GM19372 (cell line): Measurements from ENCODE around the gene PKD1L1.
A peak's percentile ranks its signal among the peaks of the same experiment; 100 is the strongest.
"Not testable (repeated sequence)": the region's sequence is repeated elsewhere in the genome, so short reads cannot be mapped to it uniquely, and the experiment has no call there.

Source experiments
- ATAC-seq: cut with Tn5 transposase; IDR thresholded peaks from one replicate; pipeline ENCODE4 v1.9.1; 2021; ENCODE audit warnings: mild to moderate bottlenecking, low read depth, moderate library complexity; ENCODE audit not compliant: unreplicated experiment

Gene PKD1L1, protein sequence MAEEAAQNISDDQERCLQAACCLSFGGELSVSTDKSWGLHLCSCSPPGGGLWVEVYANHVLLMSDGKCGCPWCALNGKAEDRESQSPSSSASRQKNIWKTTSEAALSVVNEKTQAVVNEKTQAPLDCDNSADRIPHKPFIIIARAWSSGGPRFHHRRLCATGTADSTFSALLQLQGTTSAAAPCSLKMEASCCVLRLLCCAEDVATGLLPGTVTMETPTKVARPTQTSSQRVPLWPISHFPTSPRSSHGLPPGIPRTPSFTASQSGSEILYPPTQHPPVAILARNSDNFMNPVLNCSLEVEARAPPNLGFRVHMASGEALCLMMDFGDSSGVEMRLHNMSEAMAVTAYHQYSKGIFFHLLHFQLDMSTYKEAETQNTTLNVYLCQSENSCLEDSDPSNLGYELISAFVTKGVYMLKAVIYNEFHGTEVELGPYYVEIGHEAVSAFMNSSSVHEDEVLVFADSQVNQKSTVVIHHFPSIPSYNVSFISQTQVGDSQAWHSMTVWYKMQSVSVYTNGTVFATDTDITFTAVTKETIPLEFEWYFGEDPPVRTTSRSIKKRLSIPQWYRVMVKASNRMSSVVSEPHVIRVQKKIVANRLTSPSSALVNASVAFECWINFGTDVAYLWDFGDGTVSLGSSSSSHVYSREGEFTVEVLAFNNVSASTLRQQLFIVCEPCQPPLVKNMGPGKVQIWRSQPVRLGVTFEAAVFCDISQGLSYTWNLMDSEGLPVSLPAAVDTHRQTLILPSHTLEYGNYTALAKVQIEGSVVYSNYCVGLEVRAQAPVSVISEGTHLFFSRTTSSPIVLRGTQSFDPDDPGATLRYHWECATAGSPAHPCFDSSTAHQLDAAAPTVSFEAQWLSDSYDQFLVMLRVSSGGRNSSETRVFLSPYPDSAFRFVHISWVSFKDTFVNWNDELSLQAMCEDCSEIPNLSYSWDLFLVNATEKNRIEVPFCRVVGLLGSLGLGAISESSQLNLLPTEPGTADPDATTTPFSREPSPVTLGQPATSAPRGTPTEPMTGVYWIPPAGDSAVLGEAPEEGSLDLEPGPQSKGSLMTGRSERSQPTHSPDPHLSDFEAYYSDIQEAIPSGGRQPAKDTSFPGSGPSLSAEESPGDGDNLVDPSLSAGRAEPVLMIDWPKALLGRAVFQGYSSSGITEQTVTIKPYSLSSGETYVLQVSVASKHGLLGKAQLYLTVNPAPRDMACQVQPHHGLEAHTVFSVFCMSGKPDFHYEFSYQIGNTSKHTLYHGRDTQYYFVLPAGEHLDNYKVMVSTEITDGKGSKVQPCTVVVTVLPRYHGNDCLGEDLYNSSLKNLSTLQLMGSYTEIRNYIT (N-terminal part only)

DNA sequence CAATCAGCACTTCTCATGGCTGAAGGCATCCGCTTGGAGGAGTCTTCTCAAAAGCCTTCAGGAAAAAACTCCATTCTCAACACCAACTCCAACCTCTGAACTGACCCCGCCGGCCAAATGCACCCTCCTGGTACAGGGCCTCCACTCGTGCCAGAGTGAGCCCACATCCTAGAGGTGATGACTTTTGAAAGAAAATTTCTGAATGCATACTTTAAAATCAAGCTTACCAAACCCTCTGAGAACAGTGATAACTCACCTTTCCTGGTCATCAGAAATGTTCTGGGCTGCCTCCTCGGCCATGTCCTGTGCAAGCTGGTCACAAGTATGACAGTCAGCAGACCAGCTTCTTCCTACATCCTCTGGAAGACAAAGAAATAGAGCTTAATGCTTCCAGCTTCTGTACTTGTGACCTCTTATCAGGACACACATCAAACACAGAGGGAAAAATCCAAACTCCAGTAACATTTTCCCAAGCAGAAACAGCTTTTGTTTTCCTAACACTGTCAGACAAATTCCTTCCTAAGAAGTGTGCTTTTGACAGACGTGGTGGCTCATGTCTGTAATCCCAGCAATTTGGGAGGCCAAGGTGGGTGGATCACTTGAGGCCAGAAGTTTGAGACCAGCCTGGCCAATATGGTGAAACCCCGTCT lies at the start of gene PKD1L1:
Gene PKD1L1, minus strand, starts transcription at position 326 of the 650 bp plus-strand sequence. Its CDS starts 26 bp downstream, at position 300.
- no peak for ATAC-seq

DNA sequence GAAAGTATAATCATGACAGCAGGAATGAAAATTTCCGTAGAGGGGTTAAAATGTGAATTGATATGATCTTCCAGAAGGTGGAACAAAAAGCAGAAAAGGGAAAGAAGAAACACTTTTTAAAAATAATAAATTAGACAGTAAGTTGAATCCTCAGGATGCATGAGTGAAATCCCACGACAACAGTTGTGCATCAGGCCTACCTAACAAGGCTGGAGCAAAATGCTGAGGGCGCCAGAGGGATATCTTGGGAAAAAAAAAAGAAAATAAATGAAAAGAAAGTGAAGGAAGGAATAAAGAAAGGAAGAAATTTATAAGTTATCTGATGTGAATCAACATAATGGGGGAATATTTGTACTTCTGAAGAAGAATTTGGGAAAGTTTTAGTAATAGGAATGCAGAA lies 44.2 kb upstream of the PKD1L1 start:
- no peak for ATAC-seq

DNA sequence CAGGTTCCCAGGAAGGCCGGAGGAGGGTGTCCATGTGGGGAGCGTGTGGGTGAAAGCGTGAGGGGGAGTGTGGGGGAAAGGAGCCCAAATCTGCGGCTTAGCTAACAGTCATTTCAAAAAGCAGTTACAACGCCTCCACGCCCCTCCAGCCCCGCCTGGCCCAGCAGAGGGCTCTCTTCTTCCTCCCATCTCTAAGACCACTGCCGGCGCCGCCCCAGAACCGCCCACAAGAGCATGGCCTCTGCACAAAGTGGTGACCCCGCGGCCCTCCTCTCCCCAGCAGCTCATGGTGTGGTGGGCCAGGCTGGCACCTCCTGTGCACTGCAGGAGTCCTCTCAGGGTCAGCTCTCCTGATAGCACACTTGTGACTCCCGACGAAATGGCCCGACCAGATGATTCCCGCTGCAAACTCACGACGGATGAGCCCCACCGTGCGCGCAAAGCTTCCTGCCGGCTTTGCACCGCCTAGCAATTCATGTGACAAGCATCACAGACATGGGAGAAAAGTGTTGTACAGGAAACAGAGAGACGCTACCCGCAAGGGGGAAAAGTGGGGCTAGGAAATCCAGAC lies 43.6 kb upstream of the PKD1L1 start:
- ATAC-seq = peak; percentile 100

DNA sequence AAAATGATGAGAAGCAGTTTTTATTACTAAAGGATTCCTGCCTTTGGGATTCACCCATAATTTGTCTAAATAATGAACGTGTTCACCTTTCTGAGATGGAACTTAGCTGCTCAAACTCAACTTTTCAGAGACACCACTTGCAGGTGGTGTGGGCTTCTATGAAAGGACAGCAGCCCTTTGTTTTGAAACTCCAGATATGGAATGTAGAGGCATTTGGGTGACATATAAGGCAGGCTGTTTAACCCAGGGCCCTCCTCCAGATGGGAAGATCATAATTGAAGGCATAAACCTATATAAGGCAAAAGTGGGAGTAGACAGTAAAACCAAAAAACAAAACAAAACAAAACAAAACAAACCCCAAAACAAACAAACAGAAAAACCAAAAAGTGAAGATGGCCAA lies 43.0 kb upstream of the PKD1L1 start:
- no peak for ATAC-seq

DNA sequence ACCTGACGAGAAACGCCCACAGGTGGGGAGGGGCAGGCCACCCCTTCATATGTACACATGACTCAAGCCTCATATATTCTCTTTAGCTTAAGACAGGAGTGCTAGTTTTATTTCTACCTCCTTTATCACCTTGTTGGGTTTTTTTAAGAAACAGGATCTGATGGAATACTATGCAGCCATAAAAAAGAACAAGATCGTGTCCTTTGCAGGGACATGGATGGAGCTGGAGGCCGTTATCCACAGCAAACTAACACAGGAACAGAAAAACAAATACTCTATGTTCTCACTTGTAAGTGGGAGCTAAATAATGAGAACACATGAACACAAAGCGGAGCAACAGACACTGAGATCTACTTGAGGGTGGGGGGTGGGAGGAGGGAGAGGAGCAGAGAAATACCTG lies 42.3 kb upstream of the PKD1L1 start:
- no peak for ATAC-seq

DNA sequence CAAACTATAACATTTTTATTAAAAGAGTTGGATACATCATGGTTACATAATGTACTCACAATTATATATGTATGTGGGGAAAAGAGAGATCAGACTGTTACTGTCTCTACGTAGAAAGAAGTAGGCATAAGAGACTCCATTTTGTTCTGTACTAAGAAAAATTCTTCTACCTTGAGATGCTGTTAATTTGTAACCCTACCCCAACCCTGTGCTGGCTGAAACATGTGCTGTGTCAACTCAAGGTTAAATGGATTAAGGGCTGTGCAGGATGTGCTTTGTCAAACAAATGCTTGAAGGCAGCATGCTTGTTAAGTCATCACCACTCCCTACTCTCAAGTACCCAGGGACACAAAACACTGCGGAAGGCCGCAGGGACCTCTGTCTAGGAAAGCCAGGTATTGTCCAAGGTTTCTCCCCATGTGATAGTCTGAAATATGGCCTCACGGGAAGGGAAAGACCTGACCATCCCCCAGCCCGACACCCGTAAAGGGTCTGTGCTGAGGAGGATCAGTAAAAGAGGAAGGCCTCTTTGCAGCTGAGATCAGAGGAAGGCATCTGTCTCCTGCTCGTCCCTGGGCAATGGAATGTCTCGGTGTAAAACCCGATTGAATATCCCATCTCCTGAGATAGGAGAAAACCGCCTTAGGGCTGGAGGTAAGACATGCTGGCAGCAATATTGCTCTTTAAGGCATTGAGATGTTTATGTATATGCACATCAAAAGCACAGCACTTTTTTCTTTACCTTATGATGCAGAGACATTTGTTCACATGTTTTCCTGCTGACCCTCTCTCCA lies 41.5 kb upstream of the PKD1L1 start:
- not testable (repeated sequence) for ATAC-seq

DNA sequence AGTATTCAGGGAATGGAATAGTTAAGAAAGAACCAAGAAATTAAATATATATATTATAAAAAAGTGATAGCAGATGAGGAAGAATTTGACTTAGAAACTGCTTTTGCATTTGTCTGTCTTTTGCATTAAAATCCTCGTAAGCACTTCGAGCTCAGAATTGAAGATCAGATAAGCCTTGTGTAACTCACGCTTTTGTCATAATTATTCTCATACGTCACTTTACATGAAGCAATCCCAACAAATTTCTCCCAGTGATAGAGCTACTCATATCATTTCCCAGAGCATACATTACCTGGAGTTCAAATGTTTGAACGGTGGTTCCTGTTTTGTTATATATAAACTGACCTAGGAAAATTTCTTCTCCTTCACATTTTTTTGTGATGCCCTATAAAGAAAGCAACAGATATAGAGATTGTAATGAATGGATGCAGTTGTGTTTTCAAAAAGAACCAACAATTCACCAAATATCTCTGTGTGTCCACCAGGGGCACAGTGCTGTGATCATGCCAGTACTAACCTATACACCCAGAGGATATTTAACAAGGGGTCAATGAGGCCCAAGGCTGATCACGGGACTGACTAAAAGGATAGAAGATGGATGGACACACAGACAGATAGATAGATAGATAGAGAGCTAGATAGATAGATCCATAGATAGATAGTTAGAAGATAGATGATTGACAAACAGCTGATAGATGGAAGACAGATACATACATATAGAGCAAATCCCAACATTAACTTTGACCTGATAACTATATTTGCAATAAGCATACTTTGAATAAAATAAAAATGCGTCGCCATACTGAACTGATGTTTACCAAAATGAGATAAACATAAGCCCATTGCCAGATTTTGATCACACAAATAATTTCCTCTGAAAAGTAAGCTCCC lies 40.5 kb upstream of the PKD1L1 start:
- no peak for ATAC-seq

DNA sequence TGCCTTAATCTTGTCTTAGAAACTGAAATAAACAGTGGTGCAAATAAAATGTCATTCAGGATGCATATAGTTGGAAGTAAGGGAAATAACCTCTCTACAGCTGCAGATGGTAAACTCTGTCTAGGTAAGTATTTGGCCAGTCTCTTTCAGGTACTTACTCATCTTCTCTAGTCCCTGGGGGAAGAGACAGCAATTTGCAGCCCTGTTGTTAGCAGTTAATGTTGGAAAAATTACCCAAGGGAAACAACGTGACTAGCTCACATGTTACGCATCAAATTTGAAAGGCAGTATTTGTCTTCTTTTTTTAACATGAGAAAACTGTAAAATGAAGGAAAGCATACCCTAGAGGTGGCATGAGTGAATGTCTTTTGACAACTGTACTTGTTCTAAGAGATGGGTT lies 34.3 kb upstream of the PKD1L1 start:
- no peak for ATAC-seq

DNA sequence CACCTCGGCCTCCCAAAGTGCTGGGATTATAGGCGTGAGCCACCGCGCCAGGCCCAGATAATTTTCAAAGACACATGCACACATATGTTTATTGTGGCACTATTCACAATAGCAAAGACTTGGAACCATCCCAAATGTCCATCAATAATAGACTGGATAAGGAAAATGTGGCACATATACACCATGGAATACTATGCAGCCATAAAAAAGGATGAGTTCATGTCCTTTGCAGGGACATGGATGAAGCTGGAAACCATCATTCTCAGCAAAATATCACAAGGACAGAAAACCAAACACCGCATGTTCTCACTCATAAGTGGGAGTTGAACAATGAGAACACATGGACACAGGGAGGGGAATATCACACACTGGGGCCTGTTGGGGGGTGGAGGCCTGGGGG lies 32.4 kb upstream of the PKD1L1 start:
- ATAC-seq = not testable (repeated sequence)

DNA sequence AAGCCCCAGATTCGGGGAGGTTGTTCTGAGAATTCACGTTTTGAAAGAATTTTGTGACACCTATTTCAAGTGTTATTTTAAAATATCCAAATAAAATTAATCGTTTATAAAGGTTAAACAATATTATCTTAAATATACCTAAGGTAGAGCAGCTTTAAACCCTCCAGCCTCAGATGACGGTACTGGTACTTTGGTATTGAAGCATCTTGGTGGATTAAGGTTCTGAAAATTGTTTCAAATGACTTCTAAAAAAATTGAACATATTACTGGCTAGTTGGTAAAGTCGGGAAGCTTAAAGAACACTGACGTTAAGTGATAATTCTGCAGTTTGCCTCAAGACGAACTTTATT lies 31.5 kb upstream of the PKD1L1 start:
- ATAC-seq = no peak

DNA sequence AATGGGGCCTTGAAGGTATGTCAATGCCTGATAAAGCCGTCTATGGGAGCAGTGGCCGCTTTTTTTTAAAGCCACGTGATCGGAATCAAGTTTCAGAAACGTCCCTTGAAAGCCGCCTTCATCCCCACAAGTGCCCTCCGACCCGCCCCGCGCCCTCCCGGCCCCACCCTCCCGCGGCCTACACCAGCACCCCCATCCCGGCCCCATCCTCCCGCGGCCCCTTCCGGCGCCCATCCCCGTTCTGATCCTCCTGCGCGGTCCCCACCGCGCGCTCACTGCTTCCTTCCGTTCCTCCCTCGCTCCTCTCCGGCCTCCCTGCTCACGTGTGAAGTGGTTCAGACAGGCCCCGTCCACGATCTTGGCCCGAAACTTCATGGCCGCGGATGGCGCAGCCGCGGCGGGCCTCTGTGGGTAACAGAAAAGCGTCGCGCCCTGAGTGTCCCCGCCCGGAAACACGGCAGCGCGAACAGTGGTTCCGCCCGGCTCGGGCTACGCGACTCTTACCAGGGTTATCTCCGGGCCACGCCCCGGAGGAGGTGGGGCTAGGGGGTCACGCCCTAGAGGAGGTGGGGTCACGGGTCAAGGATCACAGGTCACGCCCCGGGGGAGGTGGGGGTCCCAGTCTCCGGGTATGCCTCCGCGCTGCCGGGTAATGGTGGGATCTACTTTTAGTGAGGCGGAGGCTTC lies 31.0 kb upstream of the PKD1L1 start, which contains the start of gene HUS1:
Gene HUS1, minus strand, starts transcription at position 471 of the 687 bp plus-strand sequence. Its CDS starts 96 bp downstream, at position 375.
- ATAC-seq = peak; percentile 99

DNA sequence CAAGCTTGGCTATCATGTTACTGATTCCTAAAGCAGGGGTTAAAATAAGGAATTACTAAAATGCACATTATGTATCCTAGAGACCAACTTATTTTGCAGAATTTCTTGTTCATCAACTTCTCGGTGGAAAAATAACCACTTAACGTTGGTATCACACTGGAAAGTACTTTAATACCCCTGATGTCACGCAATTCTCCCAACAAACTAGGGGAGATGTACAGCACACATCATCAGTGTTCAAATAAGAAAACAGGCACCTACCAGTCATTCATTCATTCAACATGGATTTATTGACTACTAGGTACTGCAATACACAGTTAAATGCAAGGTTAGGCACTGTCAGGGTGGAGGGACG lies 30.5 kb upstream of the PKD1L1 start:
- ATAC-seq = no peak

DNA sequence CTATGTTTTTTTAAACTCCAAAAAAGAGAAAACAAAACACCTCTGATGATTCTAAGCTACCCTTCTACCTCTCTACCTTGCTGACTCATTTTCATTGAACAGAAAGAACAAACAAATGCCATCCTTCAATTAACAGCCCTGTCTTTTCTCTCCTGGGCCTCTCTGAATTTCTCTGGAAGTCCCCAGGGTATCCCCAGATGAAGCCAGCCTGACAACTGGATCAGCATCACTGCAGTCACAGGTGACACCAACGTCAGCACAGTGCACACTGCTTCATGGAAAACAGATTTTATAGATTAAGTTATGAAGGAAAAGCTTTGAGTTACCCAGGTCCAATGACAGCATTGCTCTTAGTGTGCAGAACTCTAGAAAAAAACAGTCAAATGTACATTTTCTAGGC lies 25.5 kb upstream of the PKD1L1 start:
- ATAC-seq = no peak

DNA sequence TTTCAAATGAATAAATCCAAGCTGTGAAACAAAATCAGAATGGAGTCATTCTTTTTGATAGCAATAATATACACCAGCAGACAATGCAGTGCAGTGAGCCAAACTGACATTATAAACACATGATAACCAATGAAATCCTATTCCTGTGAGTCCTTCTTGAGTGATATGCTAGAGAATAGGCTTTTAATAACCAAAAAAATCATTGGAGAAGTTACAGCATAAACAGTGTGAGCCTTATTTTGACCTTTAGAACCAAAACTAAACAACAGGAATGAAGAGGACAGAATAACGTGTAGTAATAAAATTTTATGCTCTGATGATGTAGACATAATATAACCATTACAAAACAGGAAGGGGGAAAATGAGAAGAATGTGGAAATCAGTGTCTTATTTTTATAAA lies 22.5 kb upstream of the PKD1L1 start:
- no peak for ATAC-seq

DNA sequence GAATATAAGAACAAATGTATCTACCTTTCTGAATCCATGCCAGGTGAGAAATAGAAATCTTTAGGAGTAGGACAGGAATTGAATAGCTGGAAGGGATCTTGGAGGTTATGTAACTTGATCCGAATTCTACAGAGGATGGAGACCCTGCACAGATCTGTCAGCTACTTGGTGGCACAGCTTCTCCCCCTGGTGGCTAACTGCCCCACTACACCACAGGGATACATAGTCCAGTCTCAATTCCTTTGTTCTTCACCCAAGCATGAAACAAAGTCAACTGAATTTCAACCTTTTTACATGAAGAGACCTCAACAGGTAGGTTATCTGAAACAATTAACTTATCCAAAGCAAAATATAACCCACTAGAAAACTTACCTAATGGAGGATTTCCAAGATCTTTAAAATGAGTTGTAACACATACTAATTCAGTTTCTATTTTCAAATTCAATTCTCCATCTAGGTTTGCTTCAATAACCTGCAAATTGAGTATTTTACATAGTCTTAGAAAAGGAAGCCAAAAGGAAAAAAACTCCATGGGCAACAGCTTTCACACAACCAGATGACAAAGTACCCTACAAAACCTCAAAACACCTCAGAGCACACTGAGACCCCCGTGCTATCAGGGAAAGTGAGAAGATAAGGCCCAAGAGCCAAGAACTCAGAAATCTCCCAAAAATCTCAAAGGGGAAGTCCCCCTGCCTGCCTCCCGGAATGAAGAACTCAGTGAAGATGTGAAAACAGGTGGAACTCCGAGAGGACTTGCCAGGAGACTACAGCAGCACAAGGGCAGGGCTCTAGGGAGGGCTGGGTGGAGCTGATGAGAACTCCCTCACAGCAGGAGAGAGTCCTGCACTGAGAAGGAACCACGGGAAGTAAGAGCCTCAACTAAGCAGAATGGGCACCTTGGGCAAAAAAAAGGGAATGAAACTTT lies 20.8 kb upstream of the PKD1L1 start:
- peak; percentile 69 for ATAC-seq

DNA sequence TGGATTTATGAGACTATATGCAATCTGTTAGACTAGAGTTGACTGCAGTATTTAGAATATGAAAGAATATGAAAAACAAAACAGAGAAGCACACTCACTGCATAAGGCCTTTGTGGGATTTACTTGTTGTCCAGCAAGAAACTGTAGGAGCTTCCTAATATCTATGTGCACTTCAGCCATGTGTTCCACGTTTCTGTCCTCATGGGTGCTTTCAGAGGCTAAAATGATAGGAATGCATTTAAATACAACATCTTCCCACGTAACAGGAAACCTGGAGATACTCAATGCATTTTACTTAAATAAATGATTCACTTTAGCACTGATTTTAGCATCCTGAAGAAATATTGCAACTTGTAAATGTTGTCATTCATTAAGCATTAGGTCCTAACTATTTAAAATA lies 19.4 kb upstream of the PKD1L1 start:
- no peak for ATAC-seq
